CD14-positive monocyte (primary cell): ENCODE results near the gene CLASP1. TPM values are rescaled to one million over a fixed set of nuclear protein-coding genes. Genes with fewer than 3 reads are reported as not detected.

Experiments
- DNase-seq, 3 donors: peaks; one replicate each; pipeline ENCODE4 v3.0.0-alpha.2; 2011 to 2022
- H2AFZ ChIP-seq: 2 replicates; pipeline ENCODE4 v1.6.0; 2012; ENCODE audit warnings: mild to moderate bottlenecking, low read depth, low read length, inconsistent platforms; ENCODE audit not compliant: insufficient read depth, poor library complexity, severe bottlenecking
- H3K27ac ChIP-seq, 2 donors: 1 replicate in 1 of 2; 2 replicates in 1 of 2; pipeline ENCODE4 v1.5.1; 2012 to 2013; ENCODE audit warnings: low read length in 2 of 2, control low read depth in 1 of 2, inconsistent platforms in 1 of 2, low read depth in 1 of 2, mild to moderate bottlenecking in 1 of 2
- H3K27me3 ChIP-seq, 2 donors: one replicate each; pipeline versions ENCODE4 v1.6.0 to v1.6.1; 2011 to 2013; ENCODE audit warnings: low read length in 2 of 2; ENCODE audit not compliant: control insufficient read depth in 2 of 2, insufficient read depth in 2 of 2
- H3K36me3 ChIP-seq, 2 donors: replicated peaks in 1 of 2; 1 replicate in 1 of 2; 2 replicates in 1 of 2; pipeline versions ENCODE4 v1.5.1 to v1.6.1; 2012 to 2013; ENCODE audit warnings: low read length in 2 of 2, control low read depth in 1 of 2, inconsistent platforms in 1 of 2, mild to moderate bottlenecking in 1 of 2; ENCODE audit not compliant: insufficient read depth in 2 of 2, control insufficient read depth in 1 of 2
- H3K4me1 ChIP-seq, 2 donors: 1 replicate in 1 of 2; 2 replicates in 1 of 2; pipeline versions ENCODE4 v1.5.1 to v1.6.1; 2012 to 2013; ENCODE audit warnings: low read length in 2 of 2, control low read depth in 1 of 2, inconsistent platforms in 1 of 2, mild to moderate bottlenecking in 1 of 2, moderate library complexity in 1 of 2; ENCODE audit not compliant: insufficient read depth in 2 of 2, control insufficient read depth in 1 of 2
- H3K4me2 ChIP-seq: replicated peaks from 2 replicates; pipeline ENCODE3; 2012; ENCODE audit warnings: low read length, moderate library complexity, mild to moderate bottlenecking; ENCODE audit not compliant: poor library complexity, severe bottlenecking; ENCODE audit errors: extremely low read depth
- H3K4me3 ChIP-seq, 3 experiments: fragments of 200-600 bp in 1 of 3; sonication (generic) in 1 of 3; replicated peaks in 1 of 3; 1 replicate in 2 of 3; 2 replicates in 1 of 3; pipeline ENCODE4 v1.5.1; 2011 to 2013; ENCODE audit warnings: low read length in 3 of 3, mild to moderate bottlenecking in 3 of 3, control low read depth in 2 of 3, low read depth in 2 of 3, inconsistent platforms in 1 of 3, moderate library complexity in 1 of 3
- H3K79me2 ChIP-seq: 2 replicates; pipeline ENCODE4 v1.6.0; 2012; ENCODE audit warnings: mild to moderate bottlenecking, control low read depth, inconsistent platforms, low read length, moderate library complexity; ENCODE audit not compliant: insufficient read depth
- H3K9ac ChIP-seq: 2 replicates; pipeline ENCODE4 v1.6.0; 2017; ENCODE audit warnings: low read length, mild to moderate bottlenecking; ENCODE audit not compliant: insufficient read depth, poor library complexity, severe bottlenecking
- H3K9me3 ChIP-seq, 2 donors: replicated peaks in 1 of 2; 1 replicate in 1 of 2; 2 replicates in 1 of 2; pipeline versions ENCODE4 v1.5.1 to v1.6.1; 2012 to 2013; ENCODE audit warnings: low read length in 2 of 2, control low read depth in 1 of 2; ENCODE audit not compliant: control insufficient read depth in 1 of 2, insufficient read depth in 1 of 2
- H4K20me1 ChIP-seq: 2 replicates; pipeline ENCODE4 v1.6.0; 2012; ENCODE audit warnings: mild to moderate bottlenecking, low read length, control low read depth, moderate library complexity; ENCODE audit not compliant: insufficient read depth
- H3K27ac Mint-ChIP-seq, 7 donors: one replicate each; pipeline ENCODE4 v1.8.0; 2020; ENCODE audit warnings: mild to moderate bottlenecking in 7 of 7, mixed read lengths in 7 of 7, moderate library complexity in 6 of 7, inconsistent platforms in 2 of 7
- H3K27me3 Mint-ChIP-seq, 3 donors: one replicate each; pipeline ENCODE4 v1.8.0; 2021 to 2022; ENCODE audit warnings: low read depth in 3 of 3, mild to moderate bottlenecking in 3 of 3, mixed read lengths in 3 of 3, moderate library complexity in 3 of 3, inconsistent platforms in 1 of 3
- H3K36me3 Mint-ChIP-seq, 2 donors: one replicate each; pipeline ENCODE4 v1.8.0; 2020; ENCODE audit warnings: mixed read lengths in 2 of 2, inconsistent platforms in 1 of 2, mild to moderate bottlenecking in 1 of 2
- H3K4me1 Mint-ChIP-seq: one replicate; pipeline ENCODE4 v1.8.0; 2020; ENCODE audit warnings: mild to moderate bottlenecking, mixed read lengths
- H3K4me3 Mint-ChIP-seq, 2 donors: one replicate each; pipeline ENCODE4 v1.8.0; 2020; ENCODE audit warnings: mild to moderate bottlenecking in 2 of 2, mixed read lengths in 2 of 2, moderate library complexity in 1 of 2
- H3K9me3 Mint-ChIP-seq, 7 donors: one replicate each; pipeline ENCODE4 v1.8.0; 2020 to 2022; ENCODE audit warnings: mixed read lengths in 7 of 7, mild to moderate bottlenecking in 6 of 7, moderate library complexity in 6 of 7, inconsistent platforms in 2 of 7
- WGBS: methylation state at CpG from one replicate; pipeline ENCODE4 v1.1.5; 2013; ENCODE audit warnings: missing lambda C conversion rate; ENCODE audit not compliant: insufficient coverage; 5-methylcytosine and 5-hydroxymethylcytosine counted together
- intact Hi-C, 2 donors: fragments of 100-400 bp; cut with micrococcal nuclease; formaldehyde crosslinking; loops; one replicate each; pipeline versions ENCODE4 v1.15.0 to v1.15.1; 2023
- polyA plus RNA-seq, 3 donors: library from polyadenylated mRNA; depleted of rRNA in 1 of 3; unstranded in 2 of 3; stranded (reverse) in 1 of 3; fragments of 300-500 nt in 2 of 3; fragments of >200 nt in 1 of 3; fragmentation: Illumina TruSeq in 2 of 3; gene quantifications; 1 replicate in 2 of 3; 2 replicates in 1 of 3; pipeline ENCODE4 v1.2.3, GENCODE V29; 2012 to 2021
- TF ChIP-seq, protein P1 (sequence below): fragments of 200-600 bp; IDR thresholded peaks from one replicate; pipeline ENCODE4 v1.8.0; 2022; ENCODE audit warnings: antibody characterized with exemption, mild to moderate bottlenecking

CLASP1 gene
- polyA plus RNA-seq, 3 donors: 4.8 to 8.1 (median 7.6) TPM

- no peak overlapping the region for H3K27ac ChIP-seq
- intact Hi-C loops: no loop called here
- H3K9ac ChIP-seq: no peak overlapping the region
- H3K4me2 ChIP-seq: no peak overlapping the region
- no peak overlapping the region for H2AFZ ChIP-seq
- no peaks in the 10 kb centered on the region for H3K4me1 ChIP-seq
- H3K36me3 Mint-ChIP-seq: peaks cover 53 to 69% of the 10 kb centered on the region in 2 donors
- no peak overlapping the region for H3K27ac Mint-ChIP-seq
- no peaks in the 10 kb centered on the region for H3K79me2 ChIP-seq
- no peak overlapping the region for H3K4me3 ChIP-seq
- H3K4me1 Mint-ChIP-seq: no peaks in the 10 kb centered on the region
- no peak for DNase-seq
- H3K9me3 ChIP-seq: no peaks in the 10 kb centered on the region
- H4K20me1 ChIP-seq: no peaks in the 10 kb centered on the region
- WGBS: no CpG with 5 or more reads among the region's 5 CpGs
- TF ChIP-seq, protein P1, sequence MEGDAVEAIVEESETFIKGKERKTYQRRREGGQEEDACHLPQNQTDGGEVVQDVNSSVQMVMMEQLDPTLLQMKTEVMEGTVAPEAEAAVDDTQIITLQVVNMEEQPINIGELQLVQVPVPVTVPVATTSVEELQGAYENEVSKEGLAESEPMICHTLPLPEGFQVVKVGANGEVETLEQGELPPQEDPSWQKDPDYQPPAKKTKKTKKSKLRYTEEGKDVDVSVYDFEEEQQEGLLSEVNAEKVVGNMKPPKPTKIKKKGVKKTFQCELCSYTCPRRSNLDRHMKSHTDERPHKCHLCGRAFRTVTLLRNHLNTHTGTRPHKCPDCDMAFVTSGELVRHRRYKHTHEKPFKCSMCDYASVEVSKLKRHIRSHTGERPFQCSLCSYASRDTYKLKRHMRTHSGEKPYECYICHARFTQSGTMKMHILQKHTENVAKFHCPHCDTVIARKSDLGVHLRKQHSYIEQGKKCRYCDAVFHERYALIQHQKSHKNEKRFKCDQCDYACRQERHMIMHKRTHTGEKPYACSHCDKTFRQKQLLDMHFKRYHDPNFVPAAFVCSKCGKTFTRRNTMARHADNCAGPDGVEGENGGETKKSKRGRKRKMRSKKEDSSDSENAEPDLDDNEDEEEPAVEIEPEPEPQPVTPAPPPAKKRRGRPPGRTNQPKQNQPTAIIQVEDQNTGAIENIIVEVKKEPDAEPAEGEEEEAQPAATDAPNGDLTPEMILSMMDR: no peak
- H3K27me3 Mint-ChIP-seq: no peaks in the 10 kb centered on the region
- no peak overlapping the region for H3K4me3 Mint-ChIP-seq
- H3K9me3 Mint-ChIP-seq: no peaks in the 10 kb centered on the region
- H3K27me3 ChIP-seq: no peaks in the 10 kb centered on the region
- H3K36me3 ChIP-seq: peaks cover 50 to 86% of the 10 kb centered on the region in 2 donors
Measured at GRCh38 chr2:121387591-121388325, 261.5 kb downstream of the CLASP1 start.

GRCh38 chr2:121386707-121387106 is 262.6 kb downstream of the CLASP1 start:
- H3K4me3 Mint-ChIP-seq: no peak overlapping the region
- no CpG with 5 or more reads among the region's 2 CpGs for WGBS
- Histone ChIP-seq H3K4me2 (no peak overlapping the region), H3K4me3 (no peak overlapping the region), H3K4me1 (no peaks in the 10 kb centered on the region), H3K9ac (no peak overlapping the region), H3K9me3 (no peaks in the 10 kb centered on the region), H3K36me3 (peaks cover 59 to 86% of the 10 kb centered on the region in 2 donors), H3K27me3 (no peaks in the 10 kb centered on the region), H4K20me1 (no peaks in the 10 kb centered on the region), H3K79me2 (no peaks in the 10 kb centered on the region), H3K27ac (no peak overlapping the region), H2AFZ (no peak overlapping the region)
- H3K27me3 Mint-ChIP-seq: no peaks in the 10 kb centered on the region
- no peaks in the 10 kb centered on the region for H3K4me1 Mint-ChIP-seq
- intact Hi-C loops: no loop called here
- TF ChIP-seq, protein P1: no peak
- no peak overlapping the region for H3K27ac Mint-ChIP-seq
- no peak for DNase-seq
- H3K36me3 Mint-ChIP-seq: peaks cover 60 to 75% of the 10 kb centered on the region in 2 donors
- H3K9me3 Mint-ChIP-seq: no peaks in the 10 kb centered on the region
